Ishikawa (cell line): ENCODE results near the gene GLIS1.

Experiments used
- CEBPB ChIP-seq: IDR thresholded peaks from 2 replicates; pipeline ENCODE4 v1.6.1; 2012
- CREB1 ChIP-seq: IDR thresholded peaks from 2 replicates; pipeline ENCODE4 v1.6.1; 2012; ENCODE audit warnings: low read depth
- EGR1 ChIP-seq: IDR thresholded peaks from 2 replicates; pipeline ENCODE4 v1.6.1; 2012
- EP300 ChIP-seq: IDR thresholded peaks from 2 replicates; pipeline ENCODE4 v1.6.1; 2012; ENCODE audit warnings: borderline replicate concordance
- FOXM1 ChIP-seq: IDR thresholded peaks from 2 replicates; pipeline ENCODE4 v1.6.1; 2012; ENCODE audit warnings: low read depth, borderline replicate concordance
- NFIC ChIP-seq: IDR thresholded peaks from 2 replicates; pipeline ENCODE4 v1.6.1; 2012
- RAD21 ChIP-seq: IDR thresholded peaks from 2 replicates; pipeline ENCODE4 v1.6.1; 2012; ENCODE audit warnings: low read depth
- REST ChIP-seq: IDR thresholded peaks from 2 replicates; pipeline ENCODE4 v1.6.1; 2012; ENCODE audit warnings: low read depth, mild to moderate bottlenecking
- TAF1 ChIP-seq: IDR thresholded peaks from 2 replicates; pipeline ENCODE4 v1.6.1; 2012; ENCODE audit warnings: low read depth, mild to moderate bottlenecking
- TCF12 ChIP-seq: IDR thresholded peaks from 2 replicates; pipeline ENCODE4 v1.6.1; 2012; ENCODE audit warnings: low read depth
- TEAD4 ChIP-seq: IDR thresholded peaks from 2 replicates; pipeline ENCODE4 v1.6.1; 2012
- YY1 ChIP-seq: IDR thresholded peaks from 2 replicates; pipeline ENCODE4 v1.6.1; 2012; ENCODE audit warnings: low read depth
- ZBTB7A ChIP-seq: IDR thresholded peaks from 2 replicates; pipeline ENCODE4 v1.6.1; 2012; ENCODE audit warnings: low read depth
- TF ChIP-seq, protein P1 (sequence below): IDR thresholded peaks from 2 replicates; pipeline ENCODE4 v1.6.1; 2012
- TF ChIP-seq, protein P2 (sequence below): IDR thresholded peaks from 2 replicates; pipeline ENCODE4 v1.6.1; 2012

GLIS1 gene

GRCh38 chr1:53573522-53573921 lies 165.4 kb downstream of the GLIS1 start:
- no peak for TF ChIP-seq CREB1

- TF ChIP-seq FOXM1 (no peak), EGR1 (no peak), REST (no peak), CEBPB (no peak), YY1 (no peak), ZBTB7A (no peak), CREB1 (no peak), TAF1 (no peak), RAD21 (no peak)
- TF ChIP-seq, protein P1, sequence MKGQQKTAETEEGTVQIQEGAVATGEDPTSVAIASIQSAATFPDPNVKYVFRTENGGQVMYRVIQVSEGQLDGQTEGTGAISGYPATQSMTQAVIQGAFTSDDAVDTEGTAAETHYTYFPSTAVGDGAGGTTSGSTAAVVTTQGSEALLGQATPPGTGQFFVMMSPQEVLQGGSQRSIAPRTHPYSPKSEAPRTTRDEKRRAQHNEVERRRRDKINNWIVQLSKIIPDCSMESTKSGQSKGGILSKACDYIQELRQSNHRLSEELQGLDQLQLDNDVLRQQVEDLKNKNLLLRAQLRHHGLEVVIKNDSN: no peak
- TF ChIP-seq, protein P2, sequence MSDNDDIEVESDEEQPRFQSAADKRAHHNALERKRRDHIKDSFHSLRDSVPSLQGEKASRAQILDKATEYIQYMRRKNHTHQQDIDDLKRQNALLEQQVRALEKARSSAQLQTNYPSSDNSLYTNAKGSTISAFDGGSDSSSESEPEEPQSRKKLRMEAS: no peak
Observed at GRCh38 chr1:53572815-53573173, 166.2 kb downstream of the GLIS1 start.

DNA sequence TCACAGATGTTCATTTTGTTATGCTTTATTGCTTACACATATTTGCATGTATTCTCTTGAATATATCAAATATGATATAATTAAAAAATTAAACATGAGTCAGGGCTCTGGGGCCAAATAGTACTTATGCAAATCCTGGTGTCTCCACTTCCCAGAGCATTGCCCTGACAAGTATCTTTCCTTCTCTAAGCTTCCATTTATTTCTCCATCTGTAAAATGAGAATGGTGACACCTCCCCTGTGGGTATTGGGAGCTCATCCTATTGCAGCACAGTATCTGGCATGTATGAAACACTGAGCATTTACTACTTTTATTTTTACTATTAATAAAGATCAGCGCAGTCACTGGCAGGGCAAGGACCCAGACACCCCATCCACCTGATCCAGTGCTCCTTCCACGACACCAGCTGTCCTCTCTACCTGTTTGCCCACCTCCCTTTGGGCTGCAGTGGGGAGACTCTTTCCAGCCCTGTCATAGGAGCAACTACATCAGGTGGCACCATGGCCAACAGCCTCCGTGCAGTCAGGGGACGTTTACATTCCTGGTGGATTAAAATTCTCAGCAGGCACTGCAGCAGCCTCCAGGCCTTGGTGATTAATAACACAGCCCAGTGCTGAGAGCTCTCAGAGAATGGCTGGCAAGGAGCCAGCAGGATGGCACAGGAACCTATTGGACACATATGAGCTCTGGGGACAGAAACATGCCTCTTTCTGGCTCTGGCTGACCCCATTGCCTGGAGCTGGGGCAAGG lies 166.7 kb downstream of the GLIS1 start:
- TF ChIP-seq TCF12: peak; percentile 78
- TF ChIP-seq FOXM1: no peak
- TF ChIP-seq RAD21: peak; percentile 13; the same call in 1 of the 2 replicates
- peak; percentile 72; the same call in 1 of the 2 replicates for TF ChIP-seq EP300
- TF ChIP-seq EGR1: no peak
- TF ChIP-seq TEAD4: peak; percentile 94
- no peak for TF ChIP-seq CEBPB
- TF ChIP-seq, protein P1: peak; percentile 81
- TF ChIP-seq NFIC: peak; percentile 95
- TF ChIP-seq, protein P2: peak; percentile 28; the same call in 1 of the 2 replicates

- TF ChIP-seq, protein P1: no peak
- TF ChIP-seq TAF1: no peak
- TF ChIP-seq ZBTB7A: no peak
- no peak for TF ChIP-seq CEBPB
- TF ChIP-seq, protein P2: no peak
- no peak for TF ChIP-seq YY1
- no peak for TF ChIP-seq RAD21
- no peak for TF ChIP-seq EGR1
- no peak for TF ChIP-seq TCF12
- no peak for TF ChIP-seq CREB1
- no peak for TF ChIP-seq NFIC
- TF ChIP-seq REST: no peak
- TF ChIP-seq EP300: no peak
- TF ChIP-seq FOXM1: no peak
- TF ChIP-seq TEAD4: no peak
Observed at GRCh38 chr1:53568540-53568939, 170.4 kb downstream of the GLIS1 start.

- no peak for TF ChIP-seq CREB1
- no peak for TF ChIP-seq REST
- TF ChIP-seq, protein P1: no peak
- TF ChIP-seq, protein P2: no peak
- TF ChIP-seq EP300: no peak
- no peak for TF ChIP-seq RAD21
- TF ChIP-seq ZBTB7A: no peak
Observed at GRCh38 chr1:53567851-53568250, 171.1 kb downstream of the GLIS1 start.
